Erythroblast (primary cell): Measurements from ENCODE around the gene FAM153A.
"Not testable (repeated sequence)": the region's sequence is repeated elsewhere in the genome, so short reads cannot be mapped to it uniquely, and the experiment has no call there.

Experiments
- GATA1 ChIP-seq: IDR thresholded peaks from 2 replicates; pipeline ENCODE4 v1.6.1; 2011; ENCODE audit warnings: low read depth, mild to moderate bottlenecking, control low read depth, low read length, moderate library complexity
- POLR2A ChIP-seq: IDR thresholded peaks from 2 replicates; pipeline ENCODE4 v1.6.1; 2011; ENCODE audit warnings: mild to moderate bottlenecking, low read length

DNA sequence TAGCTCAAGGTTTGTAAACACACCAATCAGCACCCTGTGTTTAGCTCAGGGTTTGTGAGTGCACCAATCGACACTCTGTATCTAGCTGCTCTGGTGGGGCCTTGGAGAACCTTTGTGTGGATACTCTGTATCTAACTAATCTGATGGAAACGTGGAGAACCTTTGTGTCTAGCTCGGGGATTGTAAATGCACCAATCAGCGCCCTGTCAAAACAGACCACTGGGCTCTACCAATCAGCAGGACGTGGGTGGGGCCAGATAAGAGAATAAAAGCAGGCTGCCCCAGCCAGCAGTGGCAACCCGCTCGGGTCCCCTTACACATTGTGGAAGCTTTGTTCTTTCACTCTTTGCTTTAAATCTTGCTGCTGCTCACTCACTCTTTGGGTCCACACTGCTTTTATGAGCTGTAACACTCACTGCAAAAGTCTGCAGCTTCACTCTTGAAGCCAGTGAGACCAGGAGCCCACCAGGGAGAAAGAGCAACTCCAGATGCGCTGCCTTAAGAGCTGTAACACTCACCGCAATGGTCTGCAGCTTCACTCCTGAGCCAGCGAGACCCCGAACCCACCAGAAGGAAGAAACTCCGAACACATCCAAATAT lies 93.6 kb downstream of the FAM153A start:
- TF ChIP-seq POLR2A, GATA1: not testable (repeated sequence)
